ENCODE data around the gene PRSS1.

DNA sequence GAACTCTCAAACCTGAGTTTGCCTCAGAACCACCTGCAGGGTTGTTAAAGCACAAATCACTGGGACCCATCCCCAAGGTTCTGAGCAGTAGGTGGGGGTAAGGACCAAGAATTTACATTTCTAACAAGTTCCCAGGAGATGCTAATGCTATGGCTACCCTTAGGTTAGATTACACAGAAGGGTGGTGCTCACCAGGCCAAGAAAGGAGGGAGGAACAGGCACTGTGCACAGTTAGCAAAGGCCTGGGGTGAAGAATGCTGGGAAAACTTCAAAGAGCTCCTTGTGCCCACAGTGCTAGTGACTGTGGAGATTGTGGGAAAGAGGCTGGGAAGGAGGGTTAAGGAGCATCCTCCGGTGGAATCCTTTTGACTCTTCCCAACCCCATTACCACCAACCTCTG is 12.8 kb downstream of the PRSS1 start:
- no peak for TF ChIP-seq TAF1 (IDR thresholded peaks at IDR 0.05; ENCODE audit: low read depth, low read length)
- no peak for TF ChIP-seq CHD2 (IDR thresholded peaks at IDR 0.05; ENCODE audit: low read length)
- TF ChIP-seq, protein P1, sequence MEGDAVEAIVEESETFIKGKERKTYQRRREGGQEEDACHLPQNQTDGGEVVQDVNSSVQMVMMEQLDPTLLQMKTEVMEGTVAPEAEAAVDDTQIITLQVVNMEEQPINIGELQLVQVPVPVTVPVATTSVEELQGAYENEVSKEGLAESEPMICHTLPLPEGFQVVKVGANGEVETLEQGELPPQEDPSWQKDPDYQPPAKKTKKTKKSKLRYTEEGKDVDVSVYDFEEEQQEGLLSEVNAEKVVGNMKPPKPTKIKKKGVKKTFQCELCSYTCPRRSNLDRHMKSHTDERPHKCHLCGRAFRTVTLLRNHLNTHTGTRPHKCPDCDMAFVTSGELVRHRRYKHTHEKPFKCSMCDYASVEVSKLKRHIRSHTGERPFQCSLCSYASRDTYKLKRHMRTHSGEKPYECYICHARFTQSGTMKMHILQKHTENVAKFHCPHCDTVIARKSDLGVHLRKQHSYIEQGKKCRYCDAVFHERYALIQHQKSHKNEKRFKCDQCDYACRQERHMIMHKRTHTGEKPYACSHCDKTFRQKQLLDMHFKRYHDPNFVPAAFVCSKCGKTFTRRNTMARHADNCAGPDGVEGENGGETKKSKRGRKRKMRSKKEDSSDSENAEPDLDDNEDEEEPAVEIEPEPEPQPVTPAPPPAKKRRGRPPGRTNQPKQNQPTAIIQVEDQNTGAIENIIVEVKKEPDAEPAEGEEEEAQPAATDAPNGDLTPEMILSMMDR (IDR thresholded peaks at IDR 0.05; ENCODE audit: control extremely low read depth in 1 of 3, insufficient read depth in 1 of 3, low read depth in 1 of 3, low read length in 3 of 3) = no peak
- TF ChIP-seq JUND (IDR thresholded peaks at IDR 0.05; ENCODE audit: low read length) = no peak
- no peak for TF ChIP-seq ATF3 (IDR thresholded peaks at IDR 0.05; ENCODE audit: insufficient read depth, low read depth, low read length)
- TF ChIP-seq PHF8 (conservative IDR thresholded peaks at IDR 0.05; ENCODE audit: low read depth, low read length) = no peak

Data from H1 (cell line).